ENCODE measurements around the gene SERAC1.

DNA sequence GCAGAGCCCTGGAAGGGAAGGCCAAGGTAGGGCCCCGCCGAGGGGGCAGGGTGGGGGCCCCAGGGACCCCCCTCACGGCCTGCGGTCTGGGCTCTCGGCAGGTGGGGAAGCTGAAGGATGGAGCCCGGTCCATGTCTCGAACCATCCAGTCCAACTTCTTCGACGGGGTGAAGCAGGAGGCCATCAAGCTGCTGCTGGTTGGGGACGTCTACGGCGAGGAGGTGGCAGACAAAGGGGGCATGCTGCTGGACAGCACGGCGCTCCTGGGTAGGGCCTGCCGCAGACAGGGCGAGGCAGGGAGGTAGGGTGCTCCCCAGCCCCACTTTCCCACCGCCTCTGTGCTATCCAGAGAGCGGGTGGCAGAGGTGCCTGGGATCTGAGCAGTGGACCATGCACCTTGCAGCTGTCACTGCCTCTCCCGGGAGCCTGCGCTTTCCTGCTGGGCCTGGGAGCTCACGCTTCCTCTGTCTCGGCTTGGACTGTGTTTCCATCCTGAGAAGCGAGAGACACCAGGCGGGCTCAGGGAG, 103.3 kb downstream of the SERAC1 start:
- TF ChIP-seq CTCF (IDR thresholded peaks at IDR 0.05) (no peak), POLR2AphosphoS5 (IDR thresholded peaks at IDR 0.05) (no peak), POLR2A (IDR thresholded peaks at IDR 0.05) (no peak)
